Measurements from ENCODE around the gene NKX6-1. TPM values are rescaled to one million over a fixed set of nuclear protein-coding genes. Genes with fewer than 3 reads are reported as not detected.

Gene NKX6-1
- total and polyA plus RNA-seq, 2 donors from 2014 or later = 0.35 TPM; not detected in 1

- H3K27me3 ChIP-seq (ENCODE audit: control insufficient read depth, insufficient read depth, low read length) = no peaks in the 10 kb centered on the region
- TF ChIP-seq CTCF (IDR thresholded peaks at IDR 0.05; ENCODE audit: borderline replicate concordance, extremely low read depth, insufficient read depth) = no peak
- no peaks in the 10 kb centered on the region for H3K36me3 ChIP-seq (ENCODE audit: control insufficient read depth in 2 of 3, insufficient read depth in 3 of 3, low read length in 3 of 3)
- no peaks in the 10 kb centered on the region for H3K4me1 ChIP-seq (ENCODE audit: control insufficient read depth in 2 of 3, insufficient read depth in 2 of 3, low read depth in 1 of 3, low read length in 3 of 3)
- intact Hi-C loops (cut with DNase I) = no loop called here
- no peak for DNase-seq
- H3K4me3 ChIP-seq (ENCODE audit: low read length in 3 of 3) = no peak overlapping the region
- FAIRE-seq = no peak
- no peak overlapping the region for H3K27ac ChIP-seq (ENCODE audit: low read depth in 2 of 2, low read length in 2 of 2)
- H3K9ac ChIP-seq (ENCODE audit: low read length in 3 of 3) = no peak overlapping the region
- no peaks in the 10 kb centered on the region for H3K9me3 ChIP-seq (ENCODE audit: control insufficient read depth in 2 of 3, insufficient read depth in 1 of 3, low read length in 3 of 3)
Observed at GRCh38 chr4:84512277-84512676, 13.2 kb upstream of the NKX6-1 start.

GRCh38 chr4:84511703-84512102 is 12.6 kb upstream of the NKX6-1 start:
- Histone ChIP-seq H3K27me3 (ENCODE audit: control insufficient read depth, insufficient read depth, low read length) (no peaks in the 10 kb centered on the region), H3K4me3 (ENCODE audit: low read length in 3 of 3) (no peak overlapping the region), H3K9me3 (ENCODE audit: control insufficient read depth in 2 of 3, insufficient read depth in 1 of 3, low read length in 3 of 3) (no peaks in the 10 kb centered on the region), H3K27ac (ENCODE audit: low read depth in 2 of 2, low read length in 2 of 2) (no peak overlapping the region), H3K4me1 (ENCODE audit: control insufficient read depth in 2 of 3, insufficient read depth in 2 of 3, low read depth in 1 of 3, low read length in 3 of 3) (no peaks in the 10 kb centered on the region), H3K36me3 (ENCODE audit: control insufficient read depth in 2 of 3, insufficient read depth in 3 of 3, low read length in 3 of 3) (no peaks in the 10 kb centered on the region), H3K9ac (ENCODE audit: low read length in 3 of 3) (no peak overlapping the region)
- DNase-seq (no peak), FAIRE-seq (no peak)
- TF ChIP-seq CTCF (IDR thresholded peaks at IDR 0.05; ENCODE audit: borderline replicate concordance, extremely low read depth, insufficient read depth) = no peak
- intact Hi-C loops (cut with DNase I) = no loop called here

- Histone ChIP-seq H3K27ac (ENCODE audit: low read depth in 2 of 2, low read length in 2 of 2) (no peak overlapping the region), H3K9ac (ENCODE audit: low read length in 3 of 3) (no peak overlapping the region), H3K4me3 (ENCODE audit: low read length in 3 of 3) (no peak overlapping the region), H3K27me3 (ENCODE audit: control insufficient read depth, insufficient read depth, low read length) (peaks cover 13% of the 10 kb centered on the region), H3K9me3 (ENCODE audit: control insufficient read depth in 2 of 3, insufficient read depth in 1 of 3, low read length in 3 of 3) (no peaks in the 10 kb centered on the region), H3K4me1 (ENCODE audit: control insufficient read depth in 2 of 3, insufficient read depth in 2 of 3, low read depth in 1 of 3, low read length in 3 of 3) (no peaks in the 10 kb centered on the region), H3K36me3 (ENCODE audit: control insufficient read depth in 2 of 3, insufficient read depth in 3 of 3, low read length in 3 of 3) (no peaks in the 10 kb centered on the region)
- FAIRE-seq (no peak), DNase-seq (no peak)
- no peak for TF ChIP-seq CTCF (IDR thresholded peaks at IDR 0.05; ENCODE audit: borderline replicate concordance, extremely low read depth, insufficient read depth)
- intact Hi-C loops (cut with DNase I) = loop anchor here (10.0 kb wide), 1 partner anchor 863 kb away; no protein-coding TSS in a partner anchor
Observed at GRCh38 chr4:84507941-84508340, 8.8 kb upstream of the NKX6-1 start.

GRCh38 chr4:84504821-84505220 is 5.7 kb upstream of the NKX6-1 start:
- Histone ChIP-seq H3K4me3 (ENCODE audit: low read length in 3 of 3) (no peak overlapping the region), H3K27me3 (ENCODE audit: control insufficient read depth, insufficient read depth, low read length) (peaks cover 44% of the 10 kb centered on the region), H3K27ac (ENCODE audit: low read depth in 2 of 2, low read length in 2 of 2) (no peak overlapping the region), H3K9me3 (ENCODE audit: control insufficient read depth in 2 of 3, insufficient read depth in 1 of 3, low read length in 3 of 3) (no peaks in the 10 kb centered on the region), H3K9ac (ENCODE audit: low read length in 3 of 3) (no peak overlapping the region), H3K4me1 (ENCODE audit: control insufficient read depth in 2 of 3, insufficient read depth in 2 of 3, low read depth in 1 of 3, low read length in 3 of 3) (no peaks in the 10 kb centered on the region), H3K36me3 (ENCODE audit: control insufficient read depth in 2 of 3, insufficient read depth in 3 of 3, low read length in 3 of 3) (no peaks in the 10 kb centered on the region)
- intact Hi-C loops (cut with DNase I) = loop anchor here (10.0 kb wide), 1 partner anchor 860 kb away; no protein-coding TSS in a partner anchor
- TF ChIP-seq CTCF (IDR thresholded peaks at IDR 0.05; ENCODE audit: borderline replicate concordance, extremely low read depth, insufficient read depth) = no peak
- DNase-seq (no peak), FAIRE-seq (no peak)
